Activated CD8-positive, alpha-beta T cell treated with anti-CD3 and anti-CD28 coated beads for 36 hours (primary cell): ENCODE data around the gene ALG2. TPM values are rescaled to one million over a fixed set of nuclear protein-coding genes. Genes with fewer than 3 reads are reported as not detected.

Experiments used
- ATAC-seq: fragments of 200-7000 bp; cut with Tn5 transposase; one replicate; pipeline ENCODE4 v1.10.0; 2021; ENCODE audit warnings: mild to moderate bottlenecking, moderate library complexity
- CTCF ChIA-PET: fragments of 350-600 bp; sonication (Branson Sonifier 250); formaldehyde crosslinking; loops from one replicate; lab custom pipeline; 2021; ENCODE audit warnings: antibody characterized with exemption; lab: Charles Lee
- POLR2A ChIA-PET: fragments of 350-600 bp; sonication (Branson Sonifier 250); formaldehyde crosslinking; loops from one replicate; lab custom pipeline; 2021; ENCODE audit warnings: antibody characterized with exemption; lab: Charles Lee
- DNase-seq: peaks from one replicate; pipeline ENCODE4 v3.0.0-alpha.2; 2020
- H3K27ac Mint-ChIP-seq: one replicate; pipeline ENCODE4 v1.8.0; 2021; ENCODE audit warnings: mild to moderate bottlenecking, mixed read lengths
- H3K27me3 Mint-ChIP-seq: one replicate; pipeline ENCODE4 v1.8.0; 2021; ENCODE audit warnings: mixed read lengths
- H3K36me3 Mint-ChIP-seq: one replicate; pipeline ENCODE4 v1.8.0; 2021; ENCODE audit warnings: low read depth, mixed read lengths
- H3K4me1 Mint-ChIP-seq: one replicate; pipeline ENCODE4 v1.8.0; 2021; ENCODE audit warnings: low read depth, mixed read lengths
- H3K4me3 Mint-ChIP-seq: one replicate; pipeline ENCODE4 v1.8.0; 2021; ENCODE audit warnings: mild to moderate bottlenecking, moderate library complexity, mixed read lengths
- H3K9me3 Mint-ChIP-seq: one replicate; pipeline ENCODE4 v1.8.0; 2021; ENCODE audit warnings: mixed read lengths
- CTCF ChIP-seq: fragments of 200-600 bp; IDR thresholded peaks from one replicate; pipeline ENCODE4 v1.8.0; 2022; ENCODE audit warnings: antibody characterized with exemption, mild to moderate bottlenecking
- intact Hi-C: fragments of 100-400 bp; cut with micrococcal nuclease; formaldehyde crosslinking; loops from one replicate; pipeline ENCODE4 v1.10.0; 2022
- total RNA-seq, 2 experiments: library from RNA; stranded (reverse); gene quantifications; one replicate each; pipeline ENCODE4 v1.2.3, GENCODE V29; 2021

The ALG2 gene
- total RNA-seq, 2 experiments from 2014 or later, result 24.1 to 27.0 TPM

GRCh38 chr9:99259231-99259918 lies 37.6 kb upstream of the ALG2 start:
- no peak for TF ChIP-seq CTCF
- peaks cover 10% of the 10 kb centered on the region for H3K27me3 Mint-ChIP-seq
- intact Hi-C loops, result no loop called here
- H3K4me1 Mint-ChIP-seq, result peaks cover 29% of the 10 kb centered on the region
- H3K9me3 Mint-ChIP-seq, result no peaks in the 10 kb centered on the region
- no peaks in the 10 kb centered on the region for H3K36me3 Mint-ChIP-seq
- DNase-seq, result peak; percentile 68
- ATAC-seq, result peak; percentile 90
- H3K27ac Mint-ChIP-seq, result peak overlapping the region; percentile 79
- peak overlapping the region; percentile 45 for H3K4me3 Mint-ChIP-seq
- POLR2A ChIA-PET, result interaction anchor here (0.7 to 1.6 kb wide), 2 partner anchors 36 to 77 kb away, joined by 3 to 5 read pairs; no protein-coding TSS in a partner anchor
- CTCF ChIA-PET, result interaction anchor here (0.9 to 2.8 kb wide), 6 partner anchors 25 to 96 kb away, joined by 3 to 17 read pairs (median 6); partner anchors contain the start of genes ALG2 and SEC61B

DNA sequence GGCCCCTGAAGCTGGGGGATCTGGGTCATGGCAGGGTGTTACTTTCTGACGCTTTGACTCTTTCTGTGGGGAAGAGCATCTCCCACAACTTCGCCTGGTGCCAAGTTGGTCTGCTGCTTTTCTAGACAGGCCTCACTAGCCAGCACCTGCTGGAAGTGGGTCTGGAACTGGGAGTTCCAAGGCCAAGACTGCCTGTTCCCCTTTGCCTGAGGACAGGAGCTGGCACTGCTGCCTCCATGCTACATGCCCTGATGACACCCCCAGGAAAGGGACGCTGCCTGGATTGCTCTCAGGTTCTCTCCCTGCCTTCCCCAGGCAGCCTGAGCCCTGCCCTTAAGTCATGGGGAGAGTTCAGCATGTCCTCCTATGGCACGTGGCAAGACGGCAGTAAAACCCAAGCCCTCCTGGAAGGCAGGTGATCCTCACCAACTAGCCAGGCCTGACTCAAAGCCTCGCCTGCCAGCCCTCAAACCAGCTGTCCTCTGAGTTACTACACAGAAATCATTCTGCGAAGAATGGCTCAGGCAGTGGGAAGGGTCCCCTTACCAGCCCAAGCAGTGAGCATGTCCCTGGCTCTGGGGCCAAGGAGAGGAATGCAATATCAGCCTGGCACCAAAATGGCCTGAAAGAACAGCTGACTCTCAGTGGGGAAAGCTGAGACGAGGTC lies 36.1 kb upstream of the ALG2 start:
- Mint-ChIP-seq H3K27ac (no peak overlapping the region), H3K4me1 (peaks cover 32% of the 10 kb centered on the region), H3K27me3 (peaks cover 10% of the 10 kb centered on the region), H3K36me3 (no peaks in the 10 kb centered on the region), H3K4me3 (no peak overlapping the region), H3K9me3 (no peaks in the 10 kb centered on the region)
- intact Hi-C loops, result no loop called here
- ATAC-seq (no peak), DNase-seq (no peak)
- no peak for TF ChIP-seq CTCF
- CTCF ChIA-PET, result interaction anchor here (1.6 to 2.8 kb wide), 4 partner anchors 8 to 94 kb away, joined by 6 to 17 read pairs (median 10); no protein-coding TSS in a partner anchor
- POLR2A ChIA-PET, result interaction anchor here (0.5 to 1.6 kb wide), 3 partner anchors 30 to 645 kb away, joined by 3 to 5 read pairs (median 4); no protein-coding TSS in a partner anchor

DNA sequence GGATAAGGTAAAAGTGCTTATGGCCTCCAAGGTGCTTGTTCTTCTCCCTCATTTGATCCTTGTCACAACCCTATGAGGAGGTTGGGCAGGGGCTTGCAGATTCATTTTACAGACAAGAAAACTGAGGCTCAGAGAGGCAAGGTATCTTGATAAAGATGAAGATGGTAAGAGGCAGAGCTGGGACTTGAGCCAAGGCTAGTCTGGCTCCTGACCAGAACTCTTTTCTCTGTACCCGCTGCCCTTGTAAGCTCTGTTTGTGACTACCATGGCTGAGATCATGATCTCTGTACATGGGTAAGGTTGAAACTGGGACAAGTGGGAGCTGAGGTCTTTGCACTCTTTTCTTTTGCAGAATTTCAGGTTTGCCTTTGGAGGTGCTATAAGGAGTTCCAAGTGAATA lies 33.9 kb upstream of the ALG2 start:
- intact Hi-C loops, result no loop called here
- Mint-ChIP-seq H3K27ac (no peak overlapping the region), H3K4me1 (peaks cover 39% of the 10 kb centered on the region), H3K9me3 (no peaks in the 10 kb centered on the region), H3K4me3 (no peak overlapping the region), H3K36me3 (no peaks in the 10 kb centered on the region), H3K27me3 (peaks cover 9% of the 10 kb centered on the region)
- TF ChIP-seq CTCF, result no peak
- ChIA-PET CTCF (interaction anchor here (1.2 to 1.4 kb wide), 2 partner anchors 23 to 71 kb away, joined by 7 to 10 read pairs; no protein-coding TSS in a partner anchor), POLR2A (interaction anchor here (1.5 kb wide), 1 partner anchor 9 kb away, joined by 4 read pairs; no protein-coding TSS in a partner anchor)
- DNase-seq (no peak), ATAC-seq (no peak)

DNA sequence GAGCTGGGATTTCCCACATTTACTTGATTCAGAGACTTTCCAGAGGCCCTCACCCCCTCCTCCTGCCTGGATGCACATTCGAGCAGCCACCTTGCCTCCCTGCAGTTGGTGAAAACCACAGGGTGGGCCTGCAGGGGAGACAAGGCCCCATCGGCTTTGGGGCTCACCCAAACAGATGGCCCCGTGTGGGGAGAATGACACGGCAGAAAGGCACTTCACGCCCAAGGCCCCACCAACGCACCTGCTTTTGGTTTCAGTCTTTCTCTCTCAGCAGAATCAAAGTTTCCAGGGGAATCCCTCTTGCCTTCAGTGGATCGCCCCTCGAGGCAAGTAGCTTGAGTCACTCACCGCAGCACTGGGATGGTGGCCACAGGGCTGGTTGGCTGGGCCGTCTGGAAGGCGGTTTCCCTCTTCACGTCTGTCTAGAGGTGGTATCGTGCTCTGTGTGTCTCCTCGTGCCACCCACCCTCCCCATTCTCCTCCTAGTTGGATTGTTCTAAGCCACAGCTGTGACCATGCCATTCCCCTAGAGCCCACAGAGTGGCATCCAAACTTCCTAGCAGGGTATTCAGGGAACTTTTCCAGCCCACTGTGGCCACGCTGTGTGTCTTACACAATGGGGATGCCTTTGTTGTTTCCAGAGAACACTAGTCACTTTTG lies 32.2 kb upstream of the ALG2 start:
- Mint-ChIP-seq H3K27ac (peak overlapping the region; percentile 95), H3K4me1 (peaks cover 40% of the 10 kb centered on the region), H3K9me3 (no peaks in the 10 kb centered on the region), H3K36me3 (no peaks in the 10 kb centered on the region), H3K27me3 (peaks cover 9% of the 10 kb centered on the region), H3K4me3 (peak overlapping the region; percentile 46)
- ATAC-seq (peak; percentile 82), DNase-seq (peak; percentile 98)
- ChIA-PET POLR2A (interaction anchor here (0.8 to 1.9 kb wide), 10 partner anchors 8 to 90 kb away, joined by 3 to 10 read pairs (median 4); partner anchors contain the start of genes ALG2 and SEC61B), CTCF (interaction anchor here (1.2 to 1.5 kb wide), 2 partner anchors 8 to 23 kb away, joined by 3 to 7 read pairs; no protein-coding TSS in a partner anchor)
- intact Hi-C loops, result loop anchor here (2.0 to 5.0 kb wide), 2 partner anchors 73 to 568 kb away; partner anchors contain the start of gene NR4A3
- no peak for TF ChIP-seq CTCF
